Measurements from ENCODE around the gene SLC10A3.

DNA sequence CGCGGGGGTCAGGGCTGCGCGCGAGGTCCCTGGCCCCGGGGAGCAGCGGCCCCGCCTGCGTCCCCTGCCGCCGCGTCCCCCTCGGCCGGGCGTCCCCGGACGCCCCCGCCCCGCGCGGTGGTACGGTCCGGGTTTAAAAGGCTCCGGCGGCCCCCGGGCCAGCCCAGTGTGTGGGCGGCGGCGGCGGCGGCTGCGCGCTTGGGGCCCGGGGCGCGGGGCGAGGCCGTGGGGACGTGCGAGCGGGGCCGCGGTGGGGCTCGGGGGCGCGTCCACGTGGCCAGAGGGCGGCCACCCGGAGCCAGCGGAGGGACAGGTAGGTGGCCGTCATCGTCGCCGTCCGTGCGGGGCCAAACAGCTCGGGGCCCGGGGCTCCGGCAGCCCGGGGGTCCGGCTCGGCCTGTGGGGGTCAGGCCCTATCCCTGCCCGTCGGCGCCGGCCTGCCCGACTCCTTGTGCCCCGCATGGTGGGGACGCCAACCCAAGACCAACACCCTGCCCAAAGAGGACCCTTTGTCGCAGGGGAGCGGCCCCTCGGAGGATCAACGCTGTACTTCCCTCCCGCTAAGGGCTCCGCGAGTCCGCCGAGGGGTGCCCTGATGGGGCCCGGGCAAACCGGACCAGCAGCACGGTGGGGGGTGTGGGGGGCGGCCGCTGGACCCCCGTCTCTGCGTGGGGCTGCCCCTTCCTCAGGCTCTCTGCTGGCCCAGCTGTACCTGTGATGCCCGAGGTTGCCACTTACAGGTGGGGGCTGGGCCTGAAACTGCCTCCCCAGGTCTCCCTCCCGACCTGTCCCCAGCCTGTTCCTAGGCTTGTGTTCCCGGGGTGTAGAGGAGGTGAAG, 32.1 kb downstream of the SLC10A3 start, which contains the start of gene PLXNA3:
- TF ChIP-seq, protein P1, sequence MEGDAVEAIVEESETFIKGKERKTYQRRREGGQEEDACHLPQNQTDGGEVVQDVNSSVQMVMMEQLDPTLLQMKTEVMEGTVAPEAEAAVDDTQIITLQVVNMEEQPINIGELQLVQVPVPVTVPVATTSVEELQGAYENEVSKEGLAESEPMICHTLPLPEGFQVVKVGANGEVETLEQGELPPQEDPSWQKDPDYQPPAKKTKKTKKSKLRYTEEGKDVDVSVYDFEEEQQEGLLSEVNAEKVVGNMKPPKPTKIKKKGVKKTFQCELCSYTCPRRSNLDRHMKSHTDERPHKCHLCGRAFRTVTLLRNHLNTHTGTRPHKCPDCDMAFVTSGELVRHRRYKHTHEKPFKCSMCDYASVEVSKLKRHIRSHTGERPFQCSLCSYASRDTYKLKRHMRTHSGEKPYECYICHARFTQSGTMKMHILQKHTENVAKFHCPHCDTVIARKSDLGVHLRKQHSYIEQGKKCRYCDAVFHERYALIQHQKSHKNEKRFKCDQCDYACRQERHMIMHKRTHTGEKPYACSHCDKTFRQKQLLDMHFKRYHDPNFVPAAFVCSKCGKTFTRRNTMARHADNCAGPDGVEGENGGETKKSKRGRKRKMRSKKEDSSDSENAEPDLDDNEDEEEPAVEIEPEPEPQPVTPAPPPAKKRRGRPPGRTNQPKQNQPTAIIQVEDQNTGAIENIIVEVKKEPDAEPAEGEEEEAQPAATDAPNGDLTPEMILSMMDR (IDR thresholded peaks at IDR 0.05; ENCODE audit: low read length): no peak
- no peak for TF ChIP-seq EZH2 (IDR thresholded peaks at IDR 0.05; ENCODE audit: borderline replicate concordance, low read length)

Measured in OCI-LY1 (cell line).